ELF-1 (cell line): ENCODE results near the gene CALU.
A peak's percentile ranks its signal among the peaks of the same experiment; 100 is the strongest.

Experiments
- DNase-seq: peaks from one replicate; pipeline ENCODE4 v3.0.0-alpha.2; 2016; ENCODE audit warnings: low read depth, low spot score

CALU gene

DNA sequence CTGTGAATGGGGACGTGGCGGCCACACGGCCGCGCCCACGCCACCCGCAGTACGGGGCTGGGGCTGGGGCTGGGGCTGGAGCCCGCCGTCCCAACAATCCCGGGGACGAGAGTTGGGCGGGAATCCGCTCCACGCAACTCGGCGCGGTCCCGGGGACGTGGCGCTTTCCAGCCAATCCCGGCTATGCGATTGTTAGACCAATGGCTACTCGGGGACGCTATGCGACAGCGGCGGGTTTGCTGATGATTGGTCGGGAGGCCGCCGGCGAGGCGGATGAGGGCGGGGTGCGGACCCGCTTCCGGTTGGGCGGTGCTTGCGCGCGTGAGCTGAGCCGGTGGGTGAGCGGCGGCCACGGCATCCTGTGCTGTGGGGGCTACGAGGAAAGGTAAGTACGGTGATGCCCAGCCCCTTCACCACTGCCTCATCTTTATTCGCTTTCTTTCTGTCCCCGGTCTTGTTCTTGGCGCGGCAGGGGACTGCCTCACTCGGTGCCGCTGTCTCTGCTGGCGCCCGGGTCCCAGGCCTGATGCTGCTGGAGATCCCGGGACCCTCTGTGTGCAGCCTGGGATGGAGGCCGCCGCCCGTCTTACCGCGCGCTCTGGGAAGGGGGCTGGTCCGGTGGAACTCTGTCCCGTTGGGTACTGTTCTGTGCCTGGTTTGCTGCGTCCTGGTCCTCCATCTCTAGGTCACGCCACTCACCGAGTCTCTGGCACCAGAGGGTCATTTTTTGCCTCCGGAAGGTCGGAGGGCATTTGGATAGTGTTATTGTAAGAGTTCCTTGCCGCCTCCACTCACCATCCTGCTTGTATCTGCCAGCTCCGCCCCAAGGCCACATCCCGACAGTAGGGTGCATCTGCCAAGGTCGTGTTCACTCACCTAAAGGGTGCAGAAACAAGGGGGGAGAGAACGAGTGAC lies at the start of gene CALU:
Gene CALU, plus strand, starts transcription at position 312 of the 915 bp plus-strand sequence. CDS start 9,225 bp downstream, outside the sequence.
- DNase-seq: peak; percentile 98

DNA sequence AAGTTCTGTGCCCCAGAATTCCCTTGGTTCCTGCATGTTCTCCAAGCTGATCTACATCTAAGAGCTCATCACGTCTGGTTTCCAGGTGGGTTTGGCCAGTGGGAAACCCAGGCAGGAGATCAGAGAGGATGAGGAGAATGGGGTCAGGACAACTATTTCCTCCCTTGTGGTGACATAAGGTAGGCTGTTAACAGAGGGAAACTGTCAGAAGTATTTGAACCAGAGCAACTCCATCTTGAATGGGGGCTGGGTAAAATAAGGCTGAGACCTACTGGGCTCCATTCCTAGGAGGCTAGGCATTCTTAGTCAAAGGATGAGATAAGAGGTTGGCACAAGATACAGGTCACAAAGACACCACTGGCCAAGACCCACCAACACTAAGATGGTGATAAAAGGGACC lies 47.9 kb upstream of the CALU start:
- no peak for DNase-seq

DNA sequence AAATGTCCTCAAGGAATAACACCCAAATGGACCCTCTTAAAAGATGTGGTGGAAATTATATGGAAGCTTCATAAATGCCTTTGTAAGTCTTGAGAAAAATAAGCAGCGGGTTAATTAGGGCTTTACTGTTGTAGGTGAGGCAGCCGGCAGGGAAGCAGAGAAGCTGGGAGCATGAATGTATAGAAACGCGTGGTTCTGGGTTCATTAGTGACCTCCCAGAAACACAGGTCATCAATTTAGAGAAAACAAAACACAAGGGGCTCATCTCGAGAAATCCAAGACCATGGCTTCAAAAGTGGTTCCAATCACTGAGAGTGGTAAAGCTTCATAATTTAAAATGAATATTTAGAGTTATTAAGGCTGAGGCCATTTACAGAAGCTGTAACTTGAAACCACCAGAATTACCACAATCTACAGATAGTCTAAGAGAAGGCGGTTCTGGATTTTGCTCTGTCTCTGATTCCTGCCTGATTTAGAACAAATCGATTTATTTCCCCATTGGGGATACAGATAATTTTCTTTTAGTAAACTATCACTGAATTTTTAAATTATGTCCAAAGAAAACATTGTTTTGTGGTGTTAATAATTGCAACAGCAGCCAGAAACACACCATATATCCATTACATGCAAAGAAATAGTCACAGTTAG lies 46.4 kb upstream of the CALU start:
- DNase-seq: no peak

DNA sequence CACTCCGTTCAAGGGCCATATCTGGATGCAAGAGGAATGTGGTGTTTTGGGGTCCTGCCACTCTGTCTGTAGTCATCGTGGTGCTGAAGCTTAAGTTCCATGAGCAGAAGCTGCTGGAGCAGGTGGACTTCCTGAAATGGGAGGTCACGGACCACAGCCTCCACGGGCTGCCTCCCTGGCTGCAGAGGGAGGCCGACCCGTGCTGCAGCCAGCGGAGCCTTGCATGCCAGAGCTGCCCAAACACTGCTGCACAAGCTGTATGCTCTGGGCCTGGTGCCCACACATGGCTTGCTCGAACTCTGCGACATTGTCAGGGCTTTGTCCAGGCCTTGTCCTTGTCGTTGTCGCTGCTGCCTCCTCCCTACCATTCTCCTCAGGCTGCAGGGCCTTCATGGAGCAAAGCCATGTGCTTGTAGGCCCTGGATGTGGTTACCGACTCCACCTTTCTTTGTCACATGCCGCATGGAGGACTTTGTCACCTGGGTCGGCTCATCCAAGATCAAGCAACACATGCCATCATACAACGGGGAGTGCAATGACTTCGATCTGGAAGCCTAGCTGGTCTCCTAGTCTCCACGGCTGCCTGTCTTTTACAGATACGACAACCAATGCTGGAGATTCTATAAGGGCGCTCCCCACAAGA lies 45.7 kb upstream of the CALU start:
- no peak for DNase-seq

DNA sequence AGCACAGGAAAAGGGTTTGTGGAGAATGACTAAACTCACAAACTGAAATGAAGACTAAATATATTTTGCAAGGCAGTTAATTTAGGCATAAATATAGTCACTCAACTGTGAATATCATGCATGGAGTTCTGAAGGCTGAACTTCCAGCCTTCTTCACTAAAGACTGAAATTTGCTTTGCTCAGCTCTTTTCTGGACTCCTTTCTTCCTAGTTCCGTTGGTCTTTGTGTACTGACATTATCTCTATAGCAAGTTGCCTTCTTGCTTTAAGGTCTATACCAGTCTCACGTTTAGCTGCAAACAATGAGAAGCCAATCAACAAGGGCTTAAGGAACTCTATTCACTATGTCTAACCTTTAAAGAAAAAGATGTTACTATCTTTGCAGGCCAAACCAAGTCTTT lies 44.4 kb upstream of the CALU start:
- no peak for DNase-seq

DNA sequence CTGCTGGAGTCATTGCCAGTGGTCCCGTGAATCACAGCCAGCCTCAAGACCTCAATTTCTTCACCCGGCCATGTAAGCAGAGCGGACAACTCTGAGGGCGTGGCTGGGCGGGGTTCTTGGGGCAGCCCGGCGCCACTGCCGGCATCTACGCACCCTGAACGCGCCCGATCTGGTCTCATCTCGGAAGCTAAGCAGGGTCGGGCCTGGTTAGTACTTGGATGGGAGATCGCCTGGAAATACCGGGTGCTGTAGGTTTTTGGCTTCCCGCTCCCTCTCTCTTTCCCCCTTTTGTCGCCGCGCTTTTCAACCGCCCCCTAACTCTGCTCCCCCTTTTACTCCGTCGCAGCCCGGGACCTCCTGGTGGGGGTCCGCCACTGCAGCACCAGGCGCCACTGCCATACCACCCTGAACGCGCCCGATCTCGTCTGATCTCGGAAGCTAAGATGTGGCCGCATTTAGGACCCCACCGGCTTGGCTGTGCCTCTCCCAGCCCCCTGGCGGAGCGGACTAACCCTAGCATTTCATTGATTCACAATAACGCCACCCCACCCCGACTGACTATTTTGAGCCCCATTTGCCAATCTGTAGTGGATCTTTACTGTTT lies 41.8 kb upstream of the CALU start:
- DNase-seq: peak; percentile 90

DNA sequence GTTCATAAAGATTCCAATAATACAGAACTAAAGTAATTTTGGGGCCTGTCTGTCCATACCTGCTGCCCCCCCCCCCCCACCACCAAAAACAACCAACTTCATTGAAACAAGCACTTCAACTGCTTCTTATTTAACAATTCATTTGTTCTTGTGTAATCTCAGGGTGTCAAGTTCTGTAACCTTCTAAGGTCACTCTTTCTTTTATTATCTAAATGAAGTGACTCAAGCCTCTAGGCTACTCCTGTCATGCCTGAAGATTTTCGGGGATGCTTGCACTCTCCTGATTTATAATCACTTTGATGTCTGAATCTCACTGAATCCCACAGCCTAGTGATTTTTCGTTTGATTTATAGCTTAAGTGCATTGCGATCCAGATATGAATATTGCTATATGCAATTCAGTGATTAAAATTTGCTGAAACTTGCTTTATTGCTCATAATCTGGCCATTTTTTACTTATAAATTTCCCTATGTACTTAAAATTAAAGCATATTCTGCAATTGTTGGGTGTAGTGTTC lies 39.9 kb upstream of the CALU start:
- DNase-seq: no peak

DNA sequence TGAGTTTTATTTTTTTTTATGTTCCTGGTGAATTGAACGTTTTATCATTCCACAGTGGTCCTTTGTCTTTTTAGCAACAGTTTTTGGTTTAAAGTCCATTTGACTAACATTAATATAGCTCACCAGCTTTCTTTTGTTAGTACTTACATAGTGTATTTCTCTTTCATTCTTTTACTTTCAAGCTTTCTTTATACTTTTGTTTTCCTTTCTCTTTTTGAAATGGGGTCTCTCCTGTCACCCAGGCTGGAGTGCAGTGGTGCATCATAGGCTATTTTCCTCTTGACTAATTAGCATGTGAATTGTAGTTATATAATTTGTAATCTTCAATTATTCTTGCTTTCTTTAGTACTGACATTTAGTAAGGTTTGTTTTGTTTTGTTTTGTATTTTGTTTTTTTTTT lies 39.3 kb upstream of the CALU start:
- DNase-seq: no peak

DNA sequence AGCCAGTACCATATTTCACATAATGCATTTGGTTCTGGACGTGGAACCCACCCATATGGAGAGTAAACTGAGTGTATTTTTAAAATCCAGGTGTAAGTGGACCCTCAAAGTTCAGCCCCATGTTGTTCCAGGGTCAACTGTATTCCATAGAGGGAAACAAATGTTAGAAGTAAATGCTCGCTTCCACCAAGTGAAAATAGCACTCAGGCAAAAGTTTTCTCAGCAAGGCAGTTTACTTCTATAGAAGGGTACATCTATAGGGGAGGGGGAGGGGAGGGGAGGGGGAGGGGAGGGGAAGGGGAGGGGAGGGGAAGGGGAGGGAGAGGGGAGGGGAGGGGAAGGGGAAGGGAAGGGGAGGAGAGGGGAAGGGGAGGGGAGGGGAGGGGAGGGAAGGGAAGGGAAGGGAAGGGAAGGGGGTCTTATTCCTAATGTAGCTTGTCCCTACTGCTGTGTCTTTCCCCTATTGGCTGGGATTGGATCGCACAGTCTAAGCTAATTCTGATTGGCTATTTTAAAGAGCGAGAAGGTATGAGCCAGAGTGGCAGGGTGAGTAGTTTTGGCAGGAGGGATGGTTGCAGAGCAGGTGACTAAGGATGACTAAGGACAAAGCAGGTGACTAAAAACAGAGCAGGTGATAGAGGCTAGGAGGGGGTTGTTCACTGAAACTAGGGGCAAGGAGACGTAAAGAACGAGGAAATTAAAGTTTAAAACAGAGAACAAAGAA lies 37.9 kb upstream of the CALU start:
- DNase-seq: no peak

DNA sequence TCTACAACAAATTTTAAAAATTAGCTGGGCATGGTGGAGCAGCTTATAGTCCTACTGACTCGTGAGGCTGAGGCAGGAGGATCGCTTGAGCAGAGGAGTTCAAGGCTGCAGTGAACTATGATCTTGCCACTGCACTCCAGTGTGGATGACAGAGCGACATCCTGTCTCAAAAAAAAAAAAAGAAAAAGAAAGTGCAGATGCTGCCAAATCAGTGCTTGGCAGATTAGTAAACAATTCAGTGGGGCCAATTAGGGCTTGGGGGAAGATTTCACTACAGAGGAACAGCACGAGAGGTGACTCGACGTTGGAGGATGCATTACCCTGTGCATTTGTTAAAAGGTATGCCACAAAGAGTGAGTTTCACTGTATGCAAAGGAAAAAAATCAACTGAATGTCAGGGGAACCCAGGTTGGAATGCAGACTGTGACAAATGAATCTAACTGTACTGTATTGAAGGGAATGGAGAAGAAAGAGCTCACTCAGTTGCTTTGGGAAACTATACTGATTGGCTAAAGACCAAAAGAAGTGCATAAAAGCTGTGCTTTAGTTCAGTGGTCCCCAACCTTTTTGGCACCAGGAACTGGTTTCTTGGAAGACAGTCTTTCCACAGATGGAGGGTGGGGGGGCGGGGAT lies 35.4 kb upstream of the CALU start:
- no peak for DNase-seq

DNA sequence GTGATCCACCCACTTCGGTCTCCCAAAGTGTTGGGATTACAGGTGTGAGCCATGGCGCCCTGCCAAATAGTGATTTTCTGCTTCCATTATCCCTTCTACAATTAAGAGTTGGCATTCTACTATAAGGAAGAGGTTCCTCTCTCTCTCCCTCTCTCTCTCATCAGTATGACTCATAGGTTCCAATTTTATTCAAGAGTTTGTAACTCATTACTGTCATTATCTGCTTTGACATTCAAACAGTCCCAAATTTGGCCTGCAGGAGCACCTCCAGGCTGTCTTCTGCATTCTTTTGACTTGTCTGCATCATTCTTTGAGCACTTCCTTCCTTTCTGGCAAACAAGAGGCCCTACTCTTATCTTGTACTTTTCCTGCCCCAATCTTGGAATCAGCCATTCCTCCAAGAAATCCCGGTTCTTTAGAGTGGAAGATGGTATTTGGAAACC lies 33.2 kb upstream of the CALU start:
- DNase-seq: peak; percentile 60

DNA sequence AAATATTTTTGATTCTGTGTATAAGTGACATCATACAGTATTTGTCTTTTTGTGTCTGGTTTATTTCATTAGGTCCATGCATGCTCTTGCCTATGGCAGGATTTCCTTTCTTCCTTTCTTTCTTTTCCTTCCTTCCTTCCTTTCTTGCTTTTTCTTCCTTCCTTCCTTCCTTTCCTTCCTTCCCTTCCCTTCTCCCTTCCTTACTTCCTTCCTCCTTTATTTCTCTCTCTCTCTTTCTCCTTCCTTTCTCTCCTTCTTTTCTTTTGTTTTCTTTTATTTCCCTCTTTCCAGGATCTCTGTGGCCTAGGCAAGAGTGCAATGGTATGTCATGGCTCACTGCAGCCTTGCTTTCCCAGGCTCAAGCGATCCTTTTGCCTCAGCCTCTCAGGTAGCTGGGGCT lies 31.4 kb upstream of the CALU start:
- DNase-seq: no peak

DNA sequence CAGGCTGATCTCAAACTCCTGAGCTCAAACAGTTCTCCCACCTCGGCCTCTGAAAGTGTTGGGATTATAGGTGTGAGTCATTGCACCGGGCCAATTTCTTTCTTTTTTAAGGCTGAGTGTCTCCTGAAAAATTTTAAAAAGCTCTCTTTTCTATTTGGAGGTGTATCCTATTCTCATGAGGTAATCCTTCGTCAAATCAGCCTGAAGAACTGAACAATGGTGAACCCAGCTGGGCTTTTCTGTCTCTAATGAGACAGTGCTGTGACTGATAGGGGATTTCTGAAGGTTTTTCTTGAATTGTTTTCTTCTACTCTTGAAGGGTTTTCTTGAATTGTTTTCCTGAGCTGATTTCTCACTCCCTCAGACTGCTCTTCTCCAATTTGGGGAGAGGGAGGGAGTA lies 30.9 kb upstream of the CALU start:
- DNase-seq: no peak

DNA sequence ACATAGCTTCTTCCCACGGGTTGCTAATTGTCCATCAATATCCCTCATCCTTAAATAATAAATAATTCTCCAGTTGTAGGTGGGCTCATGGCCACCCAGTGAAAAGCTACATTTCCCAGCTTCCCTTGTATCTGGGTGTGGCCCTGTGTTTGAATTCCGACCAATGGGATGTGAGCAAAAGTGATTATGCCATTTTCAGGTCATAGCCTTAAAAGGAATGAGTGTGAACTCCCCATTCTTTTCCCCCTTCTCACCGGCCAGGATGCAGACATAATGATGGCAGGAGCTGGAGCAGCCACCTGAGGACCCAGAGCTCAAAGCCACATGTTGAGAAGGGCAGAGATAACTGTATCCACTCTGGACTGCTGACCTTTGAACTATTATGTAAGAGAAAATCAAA lies 30.3 kb upstream of the CALU start:
- no peak for DNase-seq

DNA sequence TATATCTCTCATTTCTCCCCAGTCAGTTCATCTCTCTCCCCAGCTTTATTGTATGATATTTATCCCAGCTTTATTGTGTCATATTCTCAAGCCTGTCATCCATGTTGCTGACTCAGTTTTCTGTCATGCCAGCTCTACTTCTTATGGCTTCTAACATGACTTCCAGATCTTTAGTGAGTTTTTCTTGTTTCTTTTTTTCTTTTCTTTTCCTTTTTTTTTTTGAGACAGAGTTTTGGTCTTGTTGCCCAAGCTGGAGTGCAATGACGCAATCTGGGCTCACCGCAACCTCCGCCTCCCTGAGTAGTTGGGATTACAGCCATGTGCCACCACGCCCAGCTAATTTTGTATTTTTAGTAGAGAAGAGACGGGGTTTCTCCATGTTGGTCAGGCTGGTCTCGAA lies 28.7 kb upstream of the CALU start:
- DNase-seq: no peak

DNA sequence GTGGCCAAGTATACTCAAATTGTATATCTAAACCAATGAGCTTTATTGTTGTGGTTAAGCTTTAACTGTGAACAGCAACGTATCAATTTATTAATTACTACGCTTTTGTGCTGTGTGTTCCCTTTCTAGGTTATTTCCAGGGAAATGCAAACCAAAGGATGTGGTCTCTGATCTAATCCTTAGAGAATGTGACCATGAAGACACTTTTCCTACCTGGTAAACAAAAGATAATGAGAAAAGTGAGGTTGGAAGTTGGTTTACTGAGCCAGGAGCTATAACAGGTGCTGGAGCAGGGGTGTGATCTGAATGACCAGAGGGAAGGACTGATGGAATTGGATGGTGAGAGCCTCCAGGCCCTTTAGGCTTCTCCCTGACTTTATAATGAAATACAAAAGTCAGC lies 25.4 kb upstream of the CALU start:
- DNase-seq: no peak

DNA sequence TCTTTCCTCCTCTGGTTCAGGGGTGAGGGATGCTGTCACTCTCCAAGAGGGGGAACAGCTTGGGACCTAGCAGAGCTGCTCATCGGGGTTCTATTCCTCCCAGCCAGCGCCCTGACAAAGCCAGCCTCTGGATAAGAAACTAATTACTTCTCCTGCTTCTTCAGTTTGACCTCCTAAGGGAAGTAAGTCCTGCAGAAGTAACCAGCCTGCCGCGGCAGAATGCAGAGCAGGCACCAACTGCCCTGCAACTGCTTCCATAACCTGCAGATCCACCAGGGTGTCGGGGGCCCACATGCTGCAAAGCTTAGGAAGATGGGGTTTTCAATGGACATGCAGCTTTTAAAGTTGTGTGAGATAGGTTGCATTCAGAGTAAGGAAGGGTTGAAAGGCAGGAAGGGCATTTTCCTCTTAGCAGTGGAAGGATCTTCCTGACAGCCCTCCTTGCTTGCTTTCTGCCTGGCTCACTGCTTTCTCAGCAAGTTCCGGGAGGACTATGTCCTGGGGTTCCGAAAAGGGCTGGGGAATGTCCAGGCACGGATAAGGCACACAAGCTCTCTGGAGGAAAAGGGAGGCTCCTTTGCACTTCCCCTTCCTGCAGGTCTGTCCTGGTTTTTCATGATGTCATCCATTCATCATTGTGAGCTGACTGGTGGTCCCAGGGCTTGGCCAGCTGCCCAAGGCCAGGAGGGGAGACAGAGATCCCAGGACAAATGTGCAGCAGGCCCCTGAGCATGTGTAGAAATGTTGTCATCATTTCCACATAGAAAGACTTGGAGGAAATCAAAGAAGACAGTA lies 24.3 kb upstream of the CALU start:
- no peak for DNase-seq

DNA sequence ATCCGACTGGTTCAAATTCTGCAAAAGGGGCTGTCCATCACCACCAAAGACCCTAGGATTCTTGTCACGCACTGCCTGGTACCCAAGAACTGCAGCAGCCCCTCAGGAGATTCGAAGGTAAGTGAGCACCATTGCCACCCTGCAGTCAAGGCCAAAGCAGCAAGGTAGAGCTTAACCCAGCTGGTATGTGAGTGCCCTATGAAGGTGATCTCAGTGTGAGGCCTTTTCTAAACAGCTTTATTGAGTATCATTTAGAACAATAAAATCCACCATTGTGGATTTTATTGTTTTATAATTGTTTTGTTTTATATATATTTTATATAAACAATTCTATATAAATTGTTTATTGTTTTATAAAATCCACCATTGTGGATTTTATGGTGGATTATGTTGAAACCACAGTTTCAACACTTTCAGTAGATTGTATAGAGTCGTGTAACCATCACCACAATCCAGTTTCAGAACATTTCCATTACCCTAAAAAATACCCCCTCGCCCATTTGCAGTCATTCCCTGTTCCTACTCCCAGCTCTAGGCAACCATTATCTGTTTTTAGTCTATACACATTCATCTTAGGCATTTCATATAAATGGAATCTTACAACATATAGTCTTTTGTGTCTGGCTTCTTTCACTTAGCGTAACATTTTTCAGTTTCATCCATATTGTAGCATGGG lies 20.1 kb upstream of the CALU start:
- DNase-seq: no peak

DNA sequence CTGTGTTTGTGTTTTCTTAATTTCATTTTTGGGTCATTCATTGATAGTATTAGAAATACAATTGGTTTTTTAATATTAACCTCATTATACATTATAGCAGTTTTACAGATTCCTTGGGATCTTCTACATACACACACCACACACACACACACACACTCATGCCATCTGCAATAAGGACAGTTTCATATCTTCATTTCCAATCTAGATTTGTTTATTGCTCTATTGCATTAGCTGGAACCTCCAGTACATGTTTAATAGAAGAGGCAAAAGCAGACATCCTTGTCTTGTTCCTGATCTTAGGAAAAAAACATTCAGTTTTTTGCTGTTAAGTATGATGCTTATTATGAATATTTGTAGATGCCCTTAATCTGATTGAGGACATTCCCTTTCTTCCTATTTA lies 17.8 kb upstream of the CALU start:
- DNase-seq: no peak
